NCI-H1048 (cell line): ENCODE results near the gene ABCG4.
"Not testable (repeated sequence)": the region's sequence is repeated elsewhere in the genome, so short reads cannot be mapped to it uniquely, and the experiment has no call there.

Source experiments
- DNase-seq: peaks from one replicate; lab custom pipeline; 2025; lab: John Stamatoyannopoulos, UW

Gene ABCG4

GRCh38 chr11:119154178-119154577, 5.3 kb downstream of the ABCG4 start:
- DNase-seq = no peak

DNA sequence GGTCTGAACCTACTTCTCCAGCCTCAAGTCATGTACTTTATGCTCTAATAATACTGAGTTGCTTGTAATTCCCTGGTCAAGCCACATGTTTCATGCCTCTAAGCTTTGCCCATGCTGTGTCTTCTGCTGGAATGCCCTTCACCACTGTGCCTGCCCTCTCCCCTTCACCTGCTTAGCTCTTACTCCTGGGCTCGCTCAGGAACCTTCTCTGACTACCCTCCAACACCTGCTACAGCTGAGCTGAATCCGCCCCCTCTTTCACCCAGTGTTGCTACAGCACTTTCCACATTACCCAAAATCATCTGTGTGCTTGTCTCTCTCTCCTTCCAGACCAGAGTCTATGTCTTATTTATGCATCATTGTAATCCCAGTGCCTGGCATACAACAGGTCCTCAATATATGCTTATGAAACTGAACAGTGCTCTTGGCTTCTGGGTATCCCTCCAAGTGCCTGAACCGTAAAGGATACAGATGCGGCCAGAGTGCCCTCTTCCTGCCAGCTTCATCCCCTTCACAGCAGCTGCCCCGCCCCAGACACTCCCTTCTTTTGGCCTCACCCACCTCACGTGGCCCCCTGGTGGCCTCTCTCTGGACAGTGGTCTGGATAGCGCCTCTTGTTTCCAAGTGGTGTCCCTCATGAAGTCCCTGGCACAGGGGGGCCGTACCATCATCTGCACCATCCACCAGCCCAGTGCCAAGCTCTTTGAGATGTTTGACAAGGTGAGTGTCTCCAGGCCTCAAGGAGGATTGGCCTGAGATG, 7.1 kb downstream of the ABCG4 start:
- no peak for DNase-seq

DNA sequence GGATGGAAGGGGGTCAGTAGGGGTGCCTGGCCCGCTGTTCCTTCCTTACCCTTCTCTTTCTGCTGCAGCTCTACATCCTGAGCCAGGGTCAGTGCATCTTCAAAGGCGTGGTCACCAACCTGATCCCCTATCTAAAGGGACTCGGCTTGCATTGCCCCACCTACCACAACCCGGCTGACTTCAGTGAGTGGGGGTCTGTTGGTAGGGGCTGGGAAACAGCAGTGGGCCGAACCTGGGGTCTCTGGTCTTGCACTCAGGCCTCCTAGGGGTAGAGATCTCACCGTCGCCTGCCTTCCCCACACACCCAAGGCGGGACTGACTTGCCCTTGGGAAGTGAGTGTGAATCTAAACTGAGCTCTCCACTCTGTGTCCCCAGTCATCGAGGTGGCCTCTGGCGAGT, 7.6 kb downstream of the ABCG4 start:
- no peak for DNase-seq

DNA sequence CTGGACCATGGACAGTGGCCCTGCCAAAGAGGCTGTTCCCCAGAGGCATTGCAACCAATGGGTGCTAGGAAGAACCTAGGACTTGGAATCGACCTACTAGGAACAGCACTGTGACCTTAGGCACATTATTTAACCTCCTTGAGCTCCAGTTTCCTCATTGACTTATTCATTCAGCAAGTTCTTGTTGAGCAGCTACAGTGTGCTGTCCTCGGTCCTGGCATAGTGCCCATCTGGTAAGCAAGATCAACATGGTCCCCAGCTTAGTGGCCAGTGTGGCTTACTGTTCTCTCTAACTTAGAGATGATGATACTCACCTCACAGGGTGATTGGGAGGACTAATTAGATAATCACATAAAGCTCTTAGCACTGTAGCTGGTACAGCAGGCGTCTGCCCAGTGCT, 8.2 kb downstream of the ABCG4 start:
- no peak for DNase-seq

DNA sequence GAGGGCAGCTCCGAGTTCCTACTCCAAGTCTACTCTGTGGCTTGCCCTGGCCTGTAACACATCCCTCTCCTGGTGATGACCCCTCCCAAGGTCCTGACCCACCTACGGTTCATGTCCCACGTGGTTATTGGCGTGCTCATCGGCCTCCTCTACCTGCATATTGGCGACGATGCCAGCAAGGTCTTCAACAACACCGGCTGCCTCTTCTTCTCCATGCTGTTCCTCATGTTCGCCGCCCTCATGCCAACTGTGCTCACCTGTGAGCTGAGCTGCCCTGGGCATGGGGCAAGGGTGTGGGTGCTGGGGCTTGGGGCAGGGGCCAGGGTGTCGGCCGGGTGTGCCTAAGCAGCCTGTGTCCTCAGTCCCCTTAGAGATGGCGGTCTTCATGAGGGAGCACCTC, 9.6 kb downstream of the ABCG4 start:
- no peak for DNase-seq

GRCh38 chr11:119160151-119160550, 11.3 kb downstream of the ABCG4 start:
- no peak for DNase-seq

- DNase-seq = no peak
Measured at GRCh38 chr11:119161871-119162270, 13.0 kb downstream of the ABCG4 start.

- no peak for DNase-seq
Measured at GRCh38 chr11:119166368-119167076, 17.7 kb downstream of the ABCG4 start.

GRCh38 chr11:119167077-119167458, 18.2 kb downstream of the ABCG4 start:
- DNase-seq = not testable (repeated sequence)

DNA sequence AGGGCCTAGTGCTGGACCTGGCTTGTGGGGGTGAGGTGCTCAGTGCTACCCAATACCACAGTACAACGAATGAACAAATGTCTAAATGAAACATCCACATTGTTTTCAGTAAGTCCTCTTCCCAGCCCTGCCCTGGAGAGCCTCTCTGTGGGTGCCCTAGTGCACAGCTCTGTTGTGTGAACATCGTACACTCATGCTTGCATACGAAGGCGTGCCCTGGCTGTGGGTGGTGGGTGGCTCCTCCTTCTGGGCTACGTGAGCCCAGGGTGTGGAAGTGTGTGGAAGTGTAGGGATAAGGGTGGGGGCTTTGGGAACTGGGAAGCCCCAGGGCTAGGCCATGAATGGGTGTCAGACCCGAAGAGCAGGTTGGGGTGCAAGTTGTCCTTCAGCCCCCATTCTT, 19.1 kb downstream of the ABCG4 start:
- no peak for DNase-seq

DNA sequence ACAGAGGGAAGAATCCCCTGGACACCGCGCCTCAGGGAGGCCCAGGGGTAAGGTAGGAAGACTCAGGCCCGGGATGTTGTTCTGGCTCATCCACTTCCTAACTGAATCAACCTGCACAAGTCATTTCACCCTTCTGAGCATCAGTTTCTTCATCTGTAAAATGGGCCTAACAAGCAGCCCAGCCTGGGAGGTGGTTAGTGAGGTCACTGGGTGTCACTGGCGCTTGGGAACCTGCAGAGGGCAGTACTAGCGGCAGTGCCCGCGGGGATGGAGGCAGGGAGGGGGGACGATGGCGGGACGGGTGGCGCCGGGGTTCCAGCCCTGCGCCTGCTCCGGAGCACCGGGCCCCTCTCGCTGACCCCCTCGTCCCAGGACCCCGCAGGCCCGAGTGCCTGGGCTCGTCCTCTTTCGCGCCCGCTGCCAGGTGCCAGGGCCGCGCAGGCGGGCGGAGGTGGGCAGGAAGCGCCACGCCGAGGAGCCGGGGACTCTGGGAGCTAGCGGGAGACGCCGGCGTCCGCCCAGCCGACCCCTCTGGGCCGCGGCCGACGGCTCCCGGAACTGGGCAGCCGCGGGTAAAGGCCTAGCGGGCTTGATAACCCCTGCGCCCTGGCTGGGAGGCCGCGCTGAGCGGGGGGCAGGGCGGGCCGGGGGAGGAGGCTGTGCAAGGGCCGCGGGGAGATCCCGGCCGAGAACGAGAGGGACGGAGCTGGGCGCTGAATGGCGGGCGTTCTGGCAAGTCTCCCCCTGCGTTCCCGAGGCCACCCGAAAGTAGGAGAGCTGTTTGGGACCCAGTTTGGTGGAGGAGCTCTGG, 19.8 kb downstream of the ABCG4 start, which contains the start of gene NLRX1:
NLRX1 (plus strand) TSS at position 255 of the 811 bp plus-strand sequence. CDS start 2,679 bp downstream, outside the sequence.
- no peak for DNase-seq

DNA sequence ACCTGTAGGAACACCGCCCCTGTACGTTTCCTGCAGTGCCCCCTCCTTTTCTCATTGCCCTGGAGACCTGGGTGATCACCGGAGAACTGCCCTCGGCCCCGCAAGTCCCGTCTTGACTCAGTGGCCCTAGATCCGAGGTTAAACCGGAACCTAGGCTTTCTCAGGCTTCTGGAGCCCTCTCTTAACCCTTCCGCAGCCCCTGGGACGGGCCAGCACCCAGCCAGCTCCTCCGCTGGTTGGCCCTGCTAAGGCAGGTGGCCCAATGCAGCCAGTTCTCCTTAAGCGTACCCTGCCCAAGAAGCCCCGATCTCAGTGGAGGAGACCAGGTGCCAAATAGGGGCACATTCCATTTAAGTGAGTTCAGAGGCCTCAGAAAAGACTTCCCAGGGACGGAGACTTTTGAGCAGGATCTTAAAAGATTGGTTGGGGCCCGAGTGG, 20.4 kb downstream of the ABCG4 start:
- no peak for DNase-seq

DNA sequence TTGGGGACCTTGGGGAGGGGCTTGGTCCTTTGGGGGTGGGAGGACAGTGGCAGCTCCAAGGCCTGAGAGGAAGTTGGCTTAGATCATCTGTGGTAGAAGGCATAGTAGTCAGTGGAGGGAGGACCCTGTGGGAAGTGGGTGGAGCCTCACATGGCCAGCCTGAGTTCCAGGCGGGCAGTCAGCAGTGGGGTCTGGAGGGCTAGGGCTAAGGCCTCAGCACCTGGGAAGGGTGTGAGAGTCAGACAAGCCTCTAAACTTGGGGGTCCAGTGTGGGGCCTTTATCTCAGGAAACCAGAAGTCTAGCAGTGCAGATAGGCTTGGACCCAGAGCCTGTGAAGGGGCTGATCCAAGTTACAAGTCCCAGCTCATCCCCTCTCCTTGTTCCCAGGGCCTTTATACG, 23.7 kb downstream of the ABCG4 start:
- no peak for DNase-seq

DNA sequence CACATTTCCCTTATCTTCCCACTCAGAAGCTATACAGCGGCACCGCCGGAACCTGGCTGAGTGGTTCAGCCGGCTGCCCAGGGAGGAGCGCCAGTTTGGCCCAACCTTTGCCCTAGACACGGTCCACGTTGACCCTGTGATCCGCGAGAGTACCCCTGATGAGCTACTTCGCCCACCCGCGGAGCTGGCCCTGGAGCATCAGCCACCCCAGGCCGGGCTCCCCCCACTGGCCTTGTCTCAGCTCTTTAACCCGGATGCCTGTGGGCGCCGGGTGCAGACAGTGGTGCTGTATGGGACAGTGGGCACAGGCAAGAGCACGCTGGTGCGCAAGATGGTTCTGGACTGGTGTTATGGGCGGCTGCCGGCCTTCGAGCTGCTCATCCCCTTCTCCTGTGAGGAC, 24.6 kb downstream of the ABCG4 start:
- no peak for DNase-seq

DNA sequence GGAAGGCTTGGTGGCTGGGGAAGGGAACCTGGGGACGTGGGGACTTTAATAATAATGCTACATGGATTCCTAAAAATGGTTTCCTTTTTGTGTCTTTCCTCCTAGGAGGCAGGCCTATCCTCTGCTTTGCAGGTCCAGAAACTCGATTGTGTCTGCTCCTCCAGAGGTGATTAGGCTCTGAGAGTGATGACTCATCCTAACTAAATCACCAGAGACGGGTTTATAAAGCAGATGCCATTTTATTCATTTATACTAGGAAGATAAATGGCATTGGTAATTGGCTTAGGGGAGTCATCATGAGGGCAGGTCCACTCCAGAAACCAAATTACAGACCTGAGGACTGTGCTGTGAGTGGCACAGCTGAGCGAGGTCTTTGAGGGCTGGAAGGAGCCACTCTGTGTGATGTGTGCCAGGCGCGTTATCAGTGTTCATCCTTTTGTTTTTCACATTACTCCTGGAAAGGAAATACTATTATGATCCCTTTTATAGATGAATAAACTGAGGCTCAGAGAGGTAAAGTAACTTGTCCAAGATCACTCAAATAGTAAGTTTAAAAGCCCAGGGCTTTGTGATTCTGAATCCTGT, 26.7 kb downstream of the ABCG4 start:
- DNase-seq = no peak

DNA sequence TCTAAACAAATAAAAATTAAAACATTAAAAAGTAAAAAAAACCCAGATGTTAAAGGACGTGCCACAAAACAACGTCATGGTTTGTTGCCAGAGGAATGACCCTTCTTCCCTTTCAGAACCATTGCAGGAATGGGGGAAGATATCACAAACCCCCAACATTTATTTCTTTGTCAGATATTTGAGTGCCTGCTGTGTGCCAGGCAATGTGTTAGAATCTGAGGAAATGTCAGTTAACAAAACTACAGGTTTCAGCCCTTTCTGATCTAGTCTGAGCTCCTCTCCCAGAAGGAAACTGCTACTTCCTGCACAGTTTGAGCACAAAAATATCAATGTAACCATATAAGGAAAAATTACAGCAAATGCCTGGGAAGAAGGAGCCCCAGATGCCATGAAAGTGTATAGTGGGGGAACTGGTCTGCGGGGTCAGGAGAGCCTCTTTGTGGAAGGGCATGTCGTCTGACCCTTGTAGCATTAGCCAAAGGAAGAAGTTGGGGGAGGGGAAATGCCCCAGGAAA, 29.4 kb downstream of the ABCG4 start:
- DNase-seq = no peak

- no peak for DNase-seq
Measured at GRCh38 chr11:119179342-119179741, 30.5 kb downstream of the ABCG4 start.

DNA sequence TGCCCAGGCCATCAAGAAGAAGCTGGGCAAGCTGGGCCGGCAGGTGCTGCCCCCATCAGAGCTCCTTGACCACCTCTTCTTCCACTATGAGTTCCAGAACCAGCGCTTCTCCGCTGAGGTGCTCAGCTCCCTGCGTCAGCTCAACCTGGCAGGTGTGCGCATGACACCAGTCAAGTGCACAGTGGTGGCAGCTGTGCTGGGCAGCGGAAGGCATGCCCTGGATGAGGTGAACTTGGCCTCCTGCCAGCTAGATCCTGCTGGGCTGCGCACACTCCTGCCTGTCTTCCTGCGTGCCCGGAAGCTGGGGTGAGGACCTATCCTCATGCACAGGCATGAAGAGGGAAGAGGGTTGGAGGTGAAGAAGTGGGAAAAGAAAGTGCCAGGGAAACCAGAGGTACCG, 31.1 kb downstream of the ABCG4 start:
- no peak for DNase-seq

DNA sequence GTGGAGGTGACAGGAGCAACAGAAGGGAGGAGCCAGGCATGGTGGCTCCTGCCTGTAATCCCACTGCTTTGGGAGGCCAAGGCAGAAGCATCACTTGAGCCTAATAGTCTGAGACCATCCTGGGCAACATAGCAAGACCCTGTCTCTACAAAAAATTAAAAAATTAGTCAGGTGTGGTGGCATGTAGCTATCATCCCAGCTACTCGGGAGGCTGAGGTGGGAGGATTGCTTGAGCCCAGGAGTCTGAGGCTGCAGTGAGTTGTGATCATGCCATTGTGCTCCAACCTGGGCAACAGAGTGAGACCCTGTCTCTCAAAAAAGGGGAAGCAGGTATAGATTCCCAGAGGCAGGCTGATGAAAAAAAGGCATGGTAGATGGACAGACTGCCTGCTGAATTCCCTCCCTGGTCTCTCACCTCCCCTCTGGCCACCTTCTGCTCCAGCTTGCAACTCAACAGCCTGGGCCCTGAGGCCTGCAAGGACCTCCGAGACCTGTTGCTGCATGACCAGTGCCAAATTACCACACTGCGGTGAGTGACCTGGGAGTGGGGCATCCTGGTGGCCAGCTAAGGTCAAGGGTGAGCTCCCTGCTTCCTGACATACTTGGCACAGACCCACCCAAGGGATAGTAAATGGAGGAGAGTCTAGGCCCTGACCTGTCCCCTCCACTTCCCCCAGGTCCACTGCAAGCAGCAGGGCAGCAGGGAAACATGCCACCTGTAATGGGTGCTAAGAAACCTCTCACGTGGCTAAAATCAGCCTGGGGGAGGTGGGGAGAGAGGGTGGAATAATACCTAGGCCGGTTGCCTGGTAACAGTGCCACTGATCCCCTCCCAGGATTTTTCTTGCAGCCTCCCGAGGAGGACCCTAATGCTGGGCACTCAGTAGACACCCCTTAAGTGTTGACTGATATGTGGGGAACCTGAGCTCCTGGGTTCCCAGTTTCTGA, 32.2 kb downstream of the ABCG4 start:
- no peak for DNase-seq

- no peak for DNase-seq
Measured at GRCh38 chr11:119181677-119182412, 33.0 kb downstream of the ABCG4 start.
